Stimulated activated CD4-positive, alpha-beta T cell treated with anti-CD3 and anti-CD28 coated beads, TNF-alpha, amount 100 ng/mL, for 48 hours (primary cell): Measurements from ENCODE around the gene PSORS1C2.
"Not testable (repeated sequence)": the region's sequence is repeated elsewhere in the genome, so short reads cannot be mapped to it uniquely, and the experiment has no call there.

ENCODE experiments used
- DNase-seq, 3 donors: peaks; one replicate each; pipeline ENCODE4 v3.0.0-alpha.2; 2020; ENCODE audit warnings: low read depth in 3 of 3

The PSORS1C2 gene

GRCh38 chr6:31138982-31139381, at the start of gene PSORS1C2:
PSORS1C2 (minus strand) TSS chr6:31139066; CDS start chr6:31139026, 40 bp downstream.
- no peak for DNase-seq

GRCh38 chr6:31187780-31188194, 48.9 kb upstream of the PSORS1C2 start:
- no peak for DNase-seq

- no peak for DNase-seq
These were observed 47.3 kb upstream of the PSORS1C2 start for GRCh38 chr6:31186052-31186734.

- DNase-seq, result not testable (repeated sequence)
These were observed 46.8 kb upstream of the PSORS1C2 start for GRCh38 chr6:31185695-31186051.

GRCh38 chr6:31183859-31184258, 45.0 kb upstream of the PSORS1C2 start:
- DNase-seq, result not testable (repeated sequence)

GRCh38 chr6:31183287-31183686, 44.4 kb upstream of the PSORS1C2 start:
- DNase-seq, result not testable (repeated sequence)

GRCh38 chr6:31180500-31180899, 41.6 kb upstream of the PSORS1C2 start:
- peak in 2 of 3 donors; percentile 32 to 62 for DNase-seq

- no peak for DNase-seq
These were observed 41.0 kb upstream of the PSORS1C2 start for GRCh38 chr6:31179896-31180295.

GRCh38 chr6:31179042-31179386, 40.1 kb upstream of the PSORS1C2 start:
- DNase-seq, result no peak

- DNase-seq, result no peak
These were observed 39.5 kb upstream of the PSORS1C2 start for GRCh38 chr6:31178143-31179041.

GRCh38 chr6:31175971-31176370, 37.1 kb upstream of the PSORS1C2 start:
- no peak for DNase-seq

GRCh38 chr6:31174378-31174777, 35.5 kb upstream of the PSORS1C2 start:
- no peak for DNase-seq

GRCh38 chr6:31173406-31173805, 34.5 kb upstream of the PSORS1C2 start:
- DNase-seq, result no peak

GRCh38 chr6:31172973-31173384, 34.1 kb upstream of the PSORS1C2 start:
- no peak for DNase-seq

- DNase-seq, result no peak
These were observed 33.4 kb upstream of the PSORS1C2 start for GRCh38 chr6:31171931-31172905.

GRCh38 chr6:31170987-31171671, 32.3 kb upstream of the PSORS1C2 start:
- DNase-seq, result no peak

- DNase-seq, result no peak
These were observed 31.7 kb upstream of the PSORS1C2 start, which contains the start of gene POU5F1 for GRCh38 chr6:31170600-31170881. POU5F1 (minus strand) TSS chr6:31170682; CDS start chr6:31170620, 62 bp downstream.

GRCh38 chr6:31169858-31170599, 31.2 kb upstream of the PSORS1C2 start:
- not testable (repeated sequence) for DNase-seq

- no peak for DNase-seq
These were observed 30.4 kb upstream of the PSORS1C2 start for GRCh38 chr6:31169123-31169857.

- no peak for DNase-seq
These were observed 29.7 kb upstream of the PSORS1C2 start for GRCh38 chr6:31168606-31169005.
